Suprapubic skin (tissue), 4 donors: Measurements from ENCODE around the gene DPYSL4.

ENCODE experiments used
- CTCF ChIP-seq, 2 donors: fragments of 200-600 bp in 1 of 2; fragments of 450-650 bp in 1 of 2; sonication (generic) in 1 of 2; IDR thresholded peaks; one replicate each; pipeline ENCODE4 v1.5.1; 2016 to 2019; ENCODE audit warnings: antibody characterized with exemption in 2 of 2, mild to moderate bottlenecking in 1 of 2, moderate library complexity in 1 of 2
- POLR2A ChIP-seq, 2 donors: fragments of 450-650 bp; IDR thresholded peaks; one replicate each; pipeline ENCODE4 v1.6.1; 2017; ENCODE audit warnings: antibody characterized with exemption in 2 of 2, mild to moderate bottlenecking in 2 of 2, moderate library complexity in 2 of 2
- POLR2AphosphoS5 ChIP-seq, 3 donors: sonication (generic); formaldehyde crosslinking; IDR thresholded peaks; one replicate each; pipeline ENCODE4 v1.6.1; 2017; ENCODE audit warnings: antibody characterized with exemption in 3 of 3

GRCh38 chr10:132199854-132200311 lies 13.1 kb downstream of the DPYSL4 start:
- TF ChIP-seq CTCF (IDR thresholded peaks at IDR 0.05) = no peak
- no peak for TF ChIP-seq POLR2AphosphoS5 (IDR thresholded peaks at IDR 0.05)
- TF ChIP-seq POLR2A (IDR thresholded peaks at IDR 0.05) = no peak
